ENCODE results near the gene NXPH2.

DNA sequence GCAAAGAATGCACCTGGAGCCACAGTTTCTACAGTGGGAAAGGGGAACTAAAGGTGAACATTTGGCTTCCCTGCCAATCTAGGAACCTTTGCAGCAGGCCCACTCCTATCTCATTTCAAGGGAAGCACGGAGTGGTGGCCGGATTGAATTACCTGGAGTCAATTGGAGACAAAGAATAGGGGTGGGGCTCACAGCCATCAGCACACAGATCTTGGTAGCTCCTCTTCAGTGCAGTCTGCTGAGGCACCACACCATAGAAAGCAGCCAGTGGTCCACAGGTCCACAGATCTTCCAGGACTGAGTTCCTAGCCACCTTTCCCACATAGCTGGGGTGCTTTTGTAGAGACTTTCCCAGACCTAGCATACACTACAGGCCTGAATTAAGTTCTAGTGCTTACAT, 43.5 kb upstream of the NXPH2 start:
- TF ChIP-seq, protein P1, sequence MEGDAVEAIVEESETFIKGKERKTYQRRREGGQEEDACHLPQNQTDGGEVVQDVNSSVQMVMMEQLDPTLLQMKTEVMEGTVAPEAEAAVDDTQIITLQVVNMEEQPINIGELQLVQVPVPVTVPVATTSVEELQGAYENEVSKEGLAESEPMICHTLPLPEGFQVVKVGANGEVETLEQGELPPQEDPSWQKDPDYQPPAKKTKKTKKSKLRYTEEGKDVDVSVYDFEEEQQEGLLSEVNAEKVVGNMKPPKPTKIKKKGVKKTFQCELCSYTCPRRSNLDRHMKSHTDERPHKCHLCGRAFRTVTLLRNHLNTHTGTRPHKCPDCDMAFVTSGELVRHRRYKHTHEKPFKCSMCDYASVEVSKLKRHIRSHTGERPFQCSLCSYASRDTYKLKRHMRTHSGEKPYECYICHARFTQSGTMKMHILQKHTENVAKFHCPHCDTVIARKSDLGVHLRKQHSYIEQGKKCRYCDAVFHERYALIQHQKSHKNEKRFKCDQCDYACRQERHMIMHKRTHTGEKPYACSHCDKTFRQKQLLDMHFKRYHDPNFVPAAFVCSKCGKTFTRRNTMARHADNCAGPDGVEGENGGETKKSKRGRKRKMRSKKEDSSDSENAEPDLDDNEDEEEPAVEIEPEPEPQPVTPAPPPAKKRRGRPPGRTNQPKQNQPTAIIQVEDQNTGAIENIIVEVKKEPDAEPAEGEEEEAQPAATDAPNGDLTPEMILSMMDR (IDR thresholded peaks at IDR 0.05) = no peak
- no peak for TF ChIP-seq POLR2A (IDR thresholded peaks at IDR 0.05)

Data from heart left ventricle (tissue), 13 donors.